ENCODE results near the gene ACCS.

ACCS gene

GRCh38 chr11:44094260-44094868 lies 28.3 kb downstream of the ACCS start:
- DNase-seq: peak; percentile 63 to 84

GRCh38 chr11:44095506-44096359 lies 29.7 kb downstream of the ACCS start, which contains the start of gene EXT2:
TSS of gene EXT2 (plus strand) at chr11:44095678. CDS start at chr11:44107713, 12,035 bp downstream.
- peak; percentile 75 to 82 for DNase-seq

GRCh38 chr11:44096360-44097185 lies 30.5 kb downstream of the ACCS start:
- no peak for DNase-seq

- DNase-seq: no peak
Observed at GRCh38 chr11:44097821-44098220, 31.8 kb downstream of the ACCS start.

GRCh38 chr11:44101098-44101497 lies 35.0 kb downstream of the ACCS start:
- no peak for DNase-seq

- no peak for DNase-seq
Observed at GRCh38 chr11:44104481-44105294, 38.6 kb downstream of the ACCS start.

GRCh38 chr11:44108260-44108659 lies 42.2 kb downstream of the ACCS start:
- no peak for DNase-seq

GRCh38 chr11:44110231-44110679 lies 44.2 kb downstream of the ACCS start:
- DNase-seq: no peak

GRCh38 chr11:44112091-44112821 lies 46.2 kb downstream of the ACCS start:
- DNase-seq: no peak

- DNase-seq: no peak
Observed at GRCh38 chr11:44113018-44113417, 46.9 kb downstream of the ACCS start.

- DNase-seq: no peak
Observed at GRCh38 chr11:44113572-44113971, 47.5 kb downstream of the ACCS start.

- no peak for DNase-seq
Observed at GRCh38 chr11:44116234-44116830, 50.3 kb downstream of the ACCS start.

- DNase-seq: no peak
Observed at GRCh38 chr11:44120169-44120568, 54.1 kb downstream of the ACCS start.

GRCh38 chr11:44125598-44125997 lies 59.5 kb downstream of the ACCS start:
- no peak for DNase-seq

GRCh38 chr11:44126304-44126703 lies 60.2 kb downstream of the ACCS start:
- no peak for DNase-seq

GRCh38 chr11:44127130-44127529 lies 61.1 kb downstream of the ACCS start:
- no peak for DNase-seq

- DNase-seq: no peak
Observed at GRCh38 chr11:44128729-44129128, 62.7 kb downstream of the ACCS start.

- no peak for DNase-seq
Observed at GRCh38 chr11:44130751-44131150, 64.7 kb downstream of the ACCS start.

- DNase-seq: peak in 1 of 2 experiments; percentile 5
Observed at GRCh38 chr11:44133335-44133946, 67.4 kb downstream of the ACCS start.
